Spinal cord (tissue), 10 donors: ENCODE data around the gene NCF4. TPM values are rescaled to one million over a fixed set of nuclear protein-coding genes. Genes with fewer than 3 reads are reported as not detected.

ENCODE experiments used
- DNase-seq, 6 donors: peaks; one replicate each; pipeline versions ENCODE4 v3.0.0 to v3.0.0-alpha.2; 2013 to 2015; ENCODE audit warnings: low spot score in 6 of 6, low read depth in 4 of 6
- H3K27ac ChIP-seq: one replicate; pipeline ENCODE4 v1.5.1; 2013; ENCODE audit warnings: low read depth, low read length, control low read depth
- H3K27me3 ChIP-seq: one replicate; pipeline ENCODE4 v1.6.1; 2013; ENCODE audit warnings: low read length; ENCODE audit not compliant: control insufficient read depth, insufficient read depth
- H3K36me3 ChIP-seq: one replicate; pipeline ENCODE4 v1.6.1; 2013; ENCODE audit warnings: low read length; ENCODE audit not compliant: control insufficient read depth, insufficient read depth
- H3K4me1 ChIP-seq: one replicate; pipeline ENCODE4 v1.6.1; 2013; ENCODE audit warnings: low read length; ENCODE audit not compliant: control insufficient read depth, insufficient read depth
- H3K4me3 ChIP-seq: one replicate; pipeline ENCODE4 v1.5.1; 2013; ENCODE audit warnings: low read depth, low read length, control low read depth
- H3K9me3 ChIP-seq: one replicate; pipeline ENCODE4 v1.6.1; 2013; ENCODE audit warnings: low read length; ENCODE audit not compliant: control insufficient read depth, insufficient read depth
- WGBS: methylation state at CpG from one replicate; pipeline ENCODE4 v1.1.5; 2013; ENCODE audit warnings: missing lambda C conversion rate; ENCODE audit not compliant: insufficient coverage; 5-methylcytosine and 5-hydroxymethylcytosine counted together
- polyA plus RNA-seq, 2 donors: library from polyadenylated mRNA; unstranded; fragments of 120-200 nt; gene quantifications; one replicate each; pipeline ENCODE4 v1.2.1, GENCODE V29; 2013; ENCODE audit not compliant: insufficient read length in 2 of 2
- total RNA-seq, 2 donors: library from RNA; depleted of rRNA in 1 of 2; stranded (reverse); fragments of 120-200 nt in 1 of 2; fragments of >200 nt in 1 of 2; gene quantifications; one replicate each; pipeline versions ENCODE4 v1.2.3 to v1.2.4, GENCODE V29; 2013 to 2014
- donor health status: healthy.

NCF4 gene
- total and polyA plus RNA-seq, 4 donors = 3.4 to 9.0 (median 5.3) TPM

DNA sequence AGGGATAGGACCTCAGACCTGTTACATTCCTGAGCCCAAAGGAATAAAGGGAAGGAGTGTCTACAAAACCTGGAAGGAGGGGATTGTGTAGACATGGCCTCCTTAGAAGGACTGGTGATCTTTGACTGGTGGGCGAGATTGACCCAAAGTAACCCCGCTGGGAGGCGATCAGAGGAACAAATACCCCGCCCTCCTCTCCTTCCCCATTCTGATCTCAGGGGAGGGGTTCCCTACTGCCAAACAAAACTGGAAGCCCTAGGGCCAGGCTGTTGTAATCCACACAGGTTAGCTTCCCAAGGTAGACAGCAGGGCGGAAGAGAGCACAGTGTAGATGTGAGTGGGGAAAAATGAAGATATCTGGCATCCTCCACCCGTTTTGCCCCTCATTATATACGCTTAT is 24.7 kb downstream of the NCF4 start:
- Histone ChIP-seq H3K9me3 (peaks cover 2% of the 10 kb centered on the region), H3K27me3 (no peaks in the 10 kb centered on the region), H3K27ac (no peak overlapping the region), H3K4me1 (no peaks in the 10 kb centered on the region), H3K36me3 (no peaks in the 10 kb centered on the region), H3K4me3 (no peak overlapping the region)
- no CpG with 5 or more reads among the region's 7 CpGs for WGBS
- DNase-seq = no peak

GRCh38 chr22:36886016-36886415 is 25.2 kb downstream of the NCF4 start:
- peaks cover 2% of the 10 kb centered on the region for H3K9me3 ChIP-seq
- no peak for DNase-seq
- H3K4me3 ChIP-seq = no peak overlapping the region
- no CpG with 5 or more reads among the region's 4 CpGs for WGBS
- no peaks in the 10 kb centered on the region for H3K27me3 ChIP-seq
- H3K36me3 ChIP-seq = no peaks in the 10 kb centered on the region
- H3K4me1 ChIP-seq = no peaks in the 10 kb centered on the region
- no peak overlapping the region for H3K27ac ChIP-seq

DNA sequence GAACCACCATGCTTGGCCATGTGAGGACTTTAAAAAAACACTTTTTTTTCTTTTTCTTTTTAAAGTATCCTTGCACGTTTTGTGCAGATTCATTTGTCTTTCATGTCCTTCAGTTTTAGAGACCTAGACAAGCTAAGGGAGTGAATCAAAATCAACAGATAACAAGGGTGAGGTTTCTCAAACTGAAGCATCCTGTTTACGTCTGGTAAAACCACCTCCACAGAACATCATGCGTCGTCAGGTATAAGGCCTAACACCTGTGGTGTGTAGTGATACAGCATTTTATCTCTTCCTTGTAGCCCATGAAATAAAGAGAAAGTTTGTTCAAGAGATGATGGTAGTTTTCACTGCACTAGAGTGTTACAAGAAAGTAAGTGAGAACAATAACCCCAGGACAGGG is 26.4 kb downstream of the NCF4 start:
- Histone ChIP-seq H3K36me3 (no peaks in the 10 kb centered on the region), H3K4me3 (no peak overlapping the region), H3K9me3 (peaks cover 2% of the 10 kb centered on the region), H3K27ac (no peak overlapping the region), H3K4me1 (no peaks in the 10 kb centered on the region), H3K27me3 (no peaks in the 10 kb centered on the region)
- DNase-seq = no peak
- no CpG with 5 or more reads among the region's 4 CpGs for WGBS

DNA sequence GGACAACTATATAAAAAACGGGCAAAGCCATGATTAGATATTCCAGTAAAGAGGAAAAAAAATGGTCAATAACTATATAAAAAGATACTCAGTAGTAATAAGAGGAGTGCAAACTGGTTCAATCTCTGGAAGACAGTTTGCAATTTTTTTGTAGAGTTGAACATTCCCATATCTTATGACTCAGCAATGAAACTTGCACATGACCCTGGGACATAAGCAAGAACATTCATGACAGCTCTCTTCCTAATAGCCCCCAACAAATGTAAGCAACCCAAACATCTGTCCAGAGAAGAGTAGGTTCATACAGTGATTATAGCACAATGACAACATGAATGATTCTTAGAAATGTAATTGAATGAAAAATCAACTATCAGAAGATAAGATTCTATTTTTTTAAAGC is 30.8 kb downstream of the NCF4 start:
- Histone ChIP-seq H3K27ac (no peak overlapping the region), H3K4me3 (no peak overlapping the region), H3K9me3 (peaks cover 2% of the 10 kb centered on the region), H3K36me3 (no peaks in the 10 kb centered on the region), H3K27me3 (no peaks in the 10 kb centered on the region), H3K4me1 (no peaks in the 10 kb centered on the region)
- no peak for DNase-seq
- no CpG with 5 or more reads among the region's 1 CpG for WGBS

- no peaks in the 10 kb centered on the region for H3K36me3 ChIP-seq
- DNase-seq = no peak
- H3K4me1 ChIP-seq = no peaks in the 10 kb centered on the region
- H3K27me3 ChIP-seq = no peaks in the 10 kb centered on the region
- peaks cover 2% of the 10 kb centered on the region for H3K9me3 ChIP-seq
- H3K27ac ChIP-seq = no peak overlapping the region
- 10% methylated on average over 1 of the region's 2 CpGs for WGBS
- H3K4me3 ChIP-seq = no peak overlapping the region
These were observed 31.5 kb downstream of the NCF4 start for GRCh38 chr22:36892292-36892691.

GRCh38 chr22:36893262-36893661 is 32.5 kb downstream of the NCF4 start:
- H3K27me3 ChIP-seq = peaks cover 1% of the 10 kb centered on the region
- H3K4me3 ChIP-seq = no peak overlapping the region
- peak in 1 of 6 donors; percentile 16 for DNase-seq
- H3K9me3 ChIP-seq = peaks cover 2% of the 10 kb centered on the region
- H3K4me1 ChIP-seq = no peaks in the 10 kb centered on the region
- WGBS = no CpG with 5 or more reads among the region's 3 CpGs
- H3K27ac ChIP-seq = no peak overlapping the region
- no peaks in the 10 kb centered on the region for H3K36me3 ChIP-seq

DNA sequence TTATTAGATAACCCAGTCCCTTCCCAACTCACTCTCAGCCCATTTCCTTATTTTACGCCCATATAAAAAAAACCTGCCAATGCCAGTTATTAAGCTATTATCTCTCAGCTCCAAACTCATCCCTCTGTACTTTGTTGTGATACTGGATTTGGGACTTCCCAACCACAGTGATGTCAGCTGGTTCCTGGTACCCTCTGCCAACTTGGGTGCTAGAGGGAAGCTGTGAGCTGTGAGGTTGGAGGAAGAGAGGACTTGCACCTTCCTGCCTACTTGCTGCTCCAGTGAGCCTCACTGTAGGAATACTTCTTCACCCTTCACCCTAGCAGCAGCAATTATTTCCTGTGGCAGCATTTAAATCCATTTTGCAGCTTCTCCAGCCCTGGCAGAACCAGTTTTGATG is 33.5 kb downstream of the NCF4 start:
- no peaks in the 10 kb centered on the region for H3K9me3 ChIP-seq
- no peak overlapping the region for H3K27ac ChIP-seq
- no peak for DNase-seq
- H3K27me3 ChIP-seq = peaks cover 2% of the 10 kb centered on the region
- no peaks in the 10 kb centered on the region for H3K36me3 ChIP-seq
- no CpG with 5 or more reads among the region's 1 CpG for WGBS
- no peak overlapping the region for H3K4me3 ChIP-seq
- no peaks in the 10 kb centered on the region for H3K4me1 ChIP-seq

GRCh38 chr22:36897611-36898010 is 36.8 kb downstream of the NCF4 start:
- WGBS = 71% methylated on average over 3 of the region's 3 CpGs
- H3K36me3 ChIP-seq = no peaks in the 10 kb centered on the region
- H3K9me3 ChIP-seq = no peaks in the 10 kb centered on the region
- no peak for DNase-seq
- H3K27me3 ChIP-seq = peaks cover 2% of the 10 kb centered on the region
- H3K4me1 ChIP-seq = no peaks in the 10 kb centered on the region
- no peak overlapping the region for H3K4me3 ChIP-seq
- no peak overlapping the region for H3K27ac ChIP-seq

- Histone ChIP-seq H3K27me3 (peaks cover 2% of the 10 kb centered on the region), H3K27ac (no peak overlapping the region), H3K36me3 (no peaks in the 10 kb centered on the region), H3K9me3 (no peaks in the 10 kb centered on the region), H3K4me3 (no peak overlapping the region), H3K4me1 (no peaks in the 10 kb centered on the region)
- no peak for DNase-seq
- WGBS = 86% methylated on average over 4 of the region's 4 CpGs
These were observed 37.9 kb downstream of the NCF4 start for GRCh38 chr22:36898690-36899089.

DNA sequence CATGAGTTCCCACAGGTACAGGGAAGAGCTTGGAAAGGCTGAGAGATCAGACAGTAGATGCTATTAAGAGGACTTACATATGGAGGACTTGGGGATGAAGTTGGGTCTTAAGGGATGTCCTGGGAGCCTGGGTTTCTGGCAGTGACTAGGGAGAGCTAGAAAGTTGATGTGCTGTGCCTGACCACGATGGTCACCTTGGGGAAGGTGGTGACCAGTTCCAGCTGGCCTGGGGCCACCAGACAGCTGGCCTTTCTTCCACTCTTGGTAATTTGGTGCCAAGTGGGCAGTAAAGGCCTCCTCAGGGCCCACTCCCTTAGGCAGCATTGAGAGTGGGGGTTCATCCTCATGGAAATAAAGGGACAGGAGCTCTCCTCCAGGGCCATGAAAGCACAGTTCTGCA is 38.7 kb downstream of the NCF4 start:
- H3K36me3 ChIP-seq = no peaks in the 10 kb centered on the region
- H3K4me3 ChIP-seq = no peak overlapping the region
- H3K27me3 ChIP-seq = peaks cover 2% of the 10 kb centered on the region
- H3K9me3 ChIP-seq = no peaks in the 10 kb centered on the region
- no peaks in the 10 kb centered on the region for H3K4me1 ChIP-seq
- 80% methylated on average over 1 of the region's 1 CpG for WGBS
- DNase-seq = no peak
- H3K27ac ChIP-seq = no peak overlapping the region
